ENCODE results near the gene GABRR1. TPM values are rescaled to one million over a fixed set of nuclear protein-coding genes. Genes with fewer than 3 reads are reported as not detected.

GABRR1 gene
- total RNA-seq, 3 donors from 2014 or later, result not detected

GRCh38 chr6:89200706-89201215 is 16.4 kb downstream of the GABRR1 start:
- Histone ChIP-seq H3K9me3 (peaks cover 0 to 6% of the 10 kb centered on the region in 2 donors), H3K4me1 (no peaks in the 10 kb centered on the region), H3K4me3 (no peak overlapping the region), H3K27ac (no peak overlapping the region), H3K36me3 (no peaks in the 10 kb centered on the region), H3K27me3 (no peaks in the 10 kb centered on the region)
- TF ChIP-seq POLR2AphosphoS5 (IDR thresholded peaks at IDR 0.05), result no peak
- no peak for TF ChIP-seq CTCF (IDR thresholded peaks at IDR 0.05)
- no peak for TF ChIP-seq POLR2A (IDR thresholded peaks at IDR 0.05)
- DNase-seq (ENCODE audit: low spot score in 2 of 2), result no peak
- intact Hi-C loops (cut with DNase I; ENCODE audit: low total_unique reads), result no loop called here

- Histone ChIP-seq H3K27ac (no peak overlapping the region), H3K4me3 (no peak overlapping the region), H3K27me3 (no peaks in the 10 kb centered on the region), H3K9me3 (peaks cover 7 to 18% of the 10 kb centered on the region in 2 donors), H3K4me1 (no peaks in the 10 kb centered on the region), H3K36me3 (no peaks in the 10 kb centered on the region)
- no peak for TF ChIP-seq POLR2A (IDR thresholded peaks at IDR 0.05)
- intact Hi-C loops (cut with DNase I; ENCODE audit: low total_unique reads), result no loop called here
- no peak for DNase-seq (ENCODE audit: low spot score in 2 of 2)
Measured at GRCh38 chr6:89199579-89199978, 17.6 kb downstream of the GABRR1 start.

- Histone ChIP-seq H3K27me3 (no peaks in the 10 kb centered on the region), H3K9me3 (peaks cover 8 to 30% of the 10 kb centered on the region in 2 donors), H3K36me3 (no peaks in the 10 kb centered on the region), H3K4me3 (no peak overlapping the region), H3K4me1 (no peaks in the 10 kb centered on the region), H3K27ac (no peak overlapping the region)
- TF ChIP-seq POLR2AphosphoS5 (IDR thresholded peaks at IDR 0.05) (no peak), POLR2A (IDR thresholded peaks at IDR 0.05) (no peak), CTCF (IDR thresholded peaks at IDR 0.05) (no peak)
- intact Hi-C loops (cut with DNase I; ENCODE audit: low total_unique reads), result no loop called here
- DNase-seq (ENCODE audit: low spot score in 2 of 2), result no peak
Measured at GRCh38 chr6:89198235-89198634, 18.9 kb downstream of the GABRR1 start.

- H3K4me1 ChIP-seq, result no peaks in the 10 kb centered on the region
- DNase-seq (ENCODE audit: low spot score in 2 of 2), result no peak
- no peak overlapping the region for H3K4me3 ChIP-seq
- intact Hi-C loops (cut with DNase I; ENCODE audit: low total_unique reads), result no loop called here
- H3K27ac ChIP-seq, result no peak overlapping the region
- peaks cover 8 to 30% of the 10 kb centered on the region in 2 donors for H3K9me3 ChIP-seq
- TF ChIP-seq POLR2A (IDR thresholded peaks at IDR 0.05) (no peak), CTCF (IDR thresholded peaks at IDR 0.05) (no peak), POLR2AphosphoS5 (IDR thresholded peaks at IDR 0.05) (no peak)
- no peaks in the 10 kb centered on the region for H3K36me3 ChIP-seq
- H3K27me3 ChIP-seq, result no peaks in the 10 kb centered on the region
Measured at GRCh38 chr6:89197141-89197540, 20.0 kb downstream of the GABRR1 start.

- no peak overlapping the region for H3K4me3 ChIP-seq
- TF ChIP-seq POLR2A (IDR thresholded peaks at IDR 0.05) (no peak), POLR2AphosphoS5 (IDR thresholded peaks at IDR 0.05) (no peak), CTCF (IDR thresholded peaks at IDR 0.05) (no peak)
Measured at GRCh38 chr6:89194559-89194958, 22.6 kb downstream of the GABRR1 start.

GRCh38 chr6:89190741-89191140 is 26.4 kb downstream of the GABRR1 start:
- H3K4me3 ChIP-seq, result no peak overlapping the region
- intact Hi-C loops (cut with DNase I; ENCODE audit: low total_unique reads), result no loop called here
- H3K4me1 ChIP-seq, result no peaks in the 10 kb centered on the region
- no peaks in the 10 kb centered on the region for H3K27me3 ChIP-seq
- H3K36me3 ChIP-seq, result no peaks in the 10 kb centered on the region
- DNase-seq (ENCODE audit: low spot score in 2 of 2), result no peak
- H3K27ac ChIP-seq, result no peak overlapping the region
- H3K9me3 ChIP-seq, result peaks cover 8 to 23% of the 10 kb centered on the region in 2 donors
- no peak for TF ChIP-seq POLR2AphosphoS5 (IDR thresholded peaks at IDR 0.05)
- TF ChIP-seq CTCF (IDR thresholded peaks at IDR 0.05), result no peak
- no peak for TF ChIP-seq POLR2A (IDR thresholded peaks at IDR 0.05)

More at GRCh38 chr6:89194559-89194958, 22.6 kb downstream of the GABRR1 start:
- Histone ChIP-seq H3K9me3 (peaks cover 8 to 30% of the 10 kb centered on the region in 2 donors), H3K27me3 (no peaks in the 10 kb centered on the region), H3K36me3 (no peaks in the 10 kb centered on the region), H3K4me1 (no peaks in the 10 kb centered on the region), H3K27ac (no peak overlapping the region)
- no peak for DNase-seq (ENCODE audit: low spot score in 2 of 2)
- intact Hi-C loops (cut with DNase I; ENCODE audit: low total_unique reads), result no loop called here

Measured in breast epithelium (tissue), 4 donors.